K562 (cell line): ENCODE measurements around the gene RTF1.

Experiments used
- BRF2 ChIP-seq: IDR thresholded peaks from 3 replicates; pipeline ENCODE4 v1.6.1; 2011; ENCODE audit warnings: borderline replicate concordance, mild to moderate bottlenecking; ENCODE audit not compliant: insufficient read length, insufficient read depth
- PREB ChIP-seq: sonication (generic); formaldehyde crosslinking; IDR thresholded peaks from 2 replicates; pipeline ENCODE4 v1.8.1; 2023; ENCODE audit warnings: mild to moderate bottlenecking, missing genetic modification reagents
- SMARCC2 ChIP-seq: fragments of 450-650 bp; IDR thresholded peaks from 2 replicates; pipeline ENCODE4 v1.6.1; 2017; ENCODE audit warnings: antibody characterized with exemption, moderate library complexity, mild to moderate bottlenecking, low read depth

- TF ChIP-seq PREB (no peak), BRF2 (no peak), SMARCC2 (no peak)
Measured at GRCh38 chr15:41483115-41483514, 66.2 kb downstream of the RTF1 start.
